Renal cortex interstitium (tissue), 11 donors: ENCODE results near the gene NRCAM. TPM values are rescaled to one million over a fixed set of nuclear protein-coding genes. Genes with fewer than 3 reads are reported as not detected.
"Not testable (repeated sequence)": the region's sequence is repeated elsewhere in the genome, so short reads cannot be mapped to it uniquely, and the experiment has no call there.

ENCODE experiments used
- DNase-seq, 11 donors: peaks; one replicate each; pipeline ENCODE4 v3.0.0-alpha.2; 2013; ENCODE audit warnings: low read depth in 9 of 11, low spot score in 4 of 11; ENCODE audit errors: extremely low read depth in 1 of 11
- polyA plus RNA-seq, 3 donors: library from polyadenylated mRNA; unstranded; fragments of 120-200 nt; gene quantifications; one replicate each; pipeline ENCODE4 v1.2.1, GENCODE V29; 2013; ENCODE audit not compliant: insufficient read length in 3 of 3

The NRCAM gene
- polyA plus RNA-seq, 3 donors: 17.3 to 22.9 (median 20.0) TPM

GRCh38 chr7:108408296-108408991, 47.8 kb downstream of the NRCAM start:
- DNase-seq: no peak

- DNase-seq: no peak
Measured at GRCh38 chr7:108407676-108408075, 48.6 kb downstream of the NRCAM start.

- DNase-seq: peak in 3 of 11 donors; percentile 13 to 17 (median 15)
Measured at GRCh38 chr7:108406222-108406890, 49.9 kb downstream of the NRCAM start.

- DNase-seq: no peak
Measured at GRCh38 chr7:108404509-108405420, 51.5 kb downstream of the NRCAM start.

GRCh38 chr7:108403597-108404217, 52.5 kb downstream of the NRCAM start:
- DNase-seq: no peak

GRCh38 chr7:108402865-108403264, 53.4 kb downstream of the NRCAM start:
- no peak for DNase-seq

GRCh38 chr7:108396080-108396479, 60.2 kb downstream of the NRCAM start:
- DNase-seq: no peak

GRCh38 chr7:108395426-108395825, 60.8 kb downstream of the NRCAM start:
- DNase-seq: no peak

GRCh38 chr7:108393097-108393496, 63.1 kb downstream of the NRCAM start:
- DNase-seq: not testable (repeated sequence)

GRCh38 chr7:108387686-108388085, 68.5 kb downstream of the NRCAM start:
- DNase-seq: not testable (repeated sequence)

GRCh38 chr7:108385834-108386422, 70.3 kb downstream of the NRCAM start:
- DNase-seq: no peak

- DNase-seq: no peak
Measured at GRCh38 chr7:108384716-108385483, 71.3 kb downstream of the NRCAM start.

- DNase-seq: no peak
Measured at GRCh38 chr7:108382932-108383331, 73.3 kb downstream of the NRCAM start.

- DNase-seq: no peak
Measured at GRCh38 chr7:108380517-108380916, 75.7 kb downstream of the NRCAM start.

- no peak for DNase-seq
Measured at GRCh38 chr7:108376206-108376605, 80.0 kb downstream of the NRCAM start.

- DNase-seq: no peak
Measured at GRCh38 chr7:108375668-108376067, 80.6 kb downstream of the NRCAM start.

- no peak for DNase-seq
Measured at GRCh38 chr7:108374899-108375298, 81.3 kb downstream of the NRCAM start.

- DNase-seq: no peak
Measured at GRCh38 chr7:108372618-108373017, 83.6 kb downstream of the NRCAM start.
